GM23338 (cell line): ENCODE data around the gene GMPPA. TPM values are rescaled to one million over a fixed set of nuclear protein-coding genes. Genes with fewer than 3 reads are reported as not detected.

ENCODE experiments used
- CREB1 ChIP-seq: fragments of 250-450 bp; sonication (Bioruptor Pico); IDR thresholded peaks from 2 replicates; pipeline ENCODE4 v1.5.0; 2020; ENCODE audit warnings: low read depth, mild to moderate bottlenecking, moderate library complexity
- polyA plus RNA-seq: library from polyadenylated mRNA; unstranded; fragments of >200 nt; fragmentation: Nextera tagmentation; extraction: Ambion mirVana; gene quantifications from 2 replicates; pipeline ENCODE4 v1.2.1, GENCODE V29; 2016
- total RNA-seq: library from RNA; depleted of rRNA; stranded (reverse); fragments of >200 nt; shearing (Covaris generic); gene quantifications from 2 replicates; pipeline ENCODE4 v1.2.3, GENCODE V29; 2014
- TF ChIP-seq, protein P1 (sequence below): fragments of 250-450 bp; sonication (Bioruptor Pico); IDR thresholded peaks from 2 replicates; pipeline ENCODE4 v1.5.0; 2020; ENCODE audit warnings: mild to moderate bottlenecking, moderate library complexity
- TF ChIP-seq, protein P2 (sequence below): IDR thresholded peaks from one replicate; pipeline ENCODE4 v1.6.1; 2018; ENCODE audit warnings: antibody characterized with exemption; ENCODE audit not compliant: unreplicated experiment

Gene GMPPA
- total and polyA plus RNA-seq, 2 experiments from 2014 or later, result 27.0 to 33.8 TPM

DNA sequence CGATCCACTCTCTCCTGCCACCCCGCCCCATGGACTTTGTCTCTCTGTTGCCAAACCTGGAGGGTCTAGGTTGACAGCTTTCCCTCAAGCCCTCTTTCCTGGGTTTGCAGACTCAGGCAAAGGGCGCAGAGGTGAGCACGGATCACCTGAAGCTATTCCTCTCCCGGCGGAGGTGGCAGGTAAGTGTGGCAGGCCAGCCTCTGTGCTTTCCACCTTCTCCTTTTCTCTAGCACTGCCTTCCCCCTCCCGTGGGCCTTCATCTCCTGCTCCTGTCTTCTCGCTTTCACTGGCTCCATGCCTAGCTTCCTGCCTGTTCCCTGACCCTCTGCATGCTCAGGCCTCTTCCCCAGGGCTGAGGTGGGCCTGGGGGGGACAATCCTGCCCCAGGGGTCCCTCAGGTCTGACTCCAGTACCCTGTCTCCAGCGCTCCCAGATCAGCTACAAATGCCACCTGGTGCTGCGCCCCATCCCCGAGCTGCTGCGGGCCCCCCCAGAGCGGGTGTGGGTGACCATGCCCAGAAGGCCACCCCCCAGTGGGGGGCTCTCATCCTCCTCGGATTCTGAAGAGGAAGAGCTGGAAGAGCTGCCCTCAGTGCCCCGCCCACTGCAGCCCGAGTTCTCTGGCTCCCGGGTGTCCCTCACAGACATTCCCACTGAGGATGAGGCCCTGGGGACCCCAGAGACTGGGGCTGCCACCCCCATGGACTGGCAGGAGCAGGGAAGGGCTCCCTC is 15.9 kb upstream of the GMPPA start (continued):
- TF ChIP-seq, protein P1, sequence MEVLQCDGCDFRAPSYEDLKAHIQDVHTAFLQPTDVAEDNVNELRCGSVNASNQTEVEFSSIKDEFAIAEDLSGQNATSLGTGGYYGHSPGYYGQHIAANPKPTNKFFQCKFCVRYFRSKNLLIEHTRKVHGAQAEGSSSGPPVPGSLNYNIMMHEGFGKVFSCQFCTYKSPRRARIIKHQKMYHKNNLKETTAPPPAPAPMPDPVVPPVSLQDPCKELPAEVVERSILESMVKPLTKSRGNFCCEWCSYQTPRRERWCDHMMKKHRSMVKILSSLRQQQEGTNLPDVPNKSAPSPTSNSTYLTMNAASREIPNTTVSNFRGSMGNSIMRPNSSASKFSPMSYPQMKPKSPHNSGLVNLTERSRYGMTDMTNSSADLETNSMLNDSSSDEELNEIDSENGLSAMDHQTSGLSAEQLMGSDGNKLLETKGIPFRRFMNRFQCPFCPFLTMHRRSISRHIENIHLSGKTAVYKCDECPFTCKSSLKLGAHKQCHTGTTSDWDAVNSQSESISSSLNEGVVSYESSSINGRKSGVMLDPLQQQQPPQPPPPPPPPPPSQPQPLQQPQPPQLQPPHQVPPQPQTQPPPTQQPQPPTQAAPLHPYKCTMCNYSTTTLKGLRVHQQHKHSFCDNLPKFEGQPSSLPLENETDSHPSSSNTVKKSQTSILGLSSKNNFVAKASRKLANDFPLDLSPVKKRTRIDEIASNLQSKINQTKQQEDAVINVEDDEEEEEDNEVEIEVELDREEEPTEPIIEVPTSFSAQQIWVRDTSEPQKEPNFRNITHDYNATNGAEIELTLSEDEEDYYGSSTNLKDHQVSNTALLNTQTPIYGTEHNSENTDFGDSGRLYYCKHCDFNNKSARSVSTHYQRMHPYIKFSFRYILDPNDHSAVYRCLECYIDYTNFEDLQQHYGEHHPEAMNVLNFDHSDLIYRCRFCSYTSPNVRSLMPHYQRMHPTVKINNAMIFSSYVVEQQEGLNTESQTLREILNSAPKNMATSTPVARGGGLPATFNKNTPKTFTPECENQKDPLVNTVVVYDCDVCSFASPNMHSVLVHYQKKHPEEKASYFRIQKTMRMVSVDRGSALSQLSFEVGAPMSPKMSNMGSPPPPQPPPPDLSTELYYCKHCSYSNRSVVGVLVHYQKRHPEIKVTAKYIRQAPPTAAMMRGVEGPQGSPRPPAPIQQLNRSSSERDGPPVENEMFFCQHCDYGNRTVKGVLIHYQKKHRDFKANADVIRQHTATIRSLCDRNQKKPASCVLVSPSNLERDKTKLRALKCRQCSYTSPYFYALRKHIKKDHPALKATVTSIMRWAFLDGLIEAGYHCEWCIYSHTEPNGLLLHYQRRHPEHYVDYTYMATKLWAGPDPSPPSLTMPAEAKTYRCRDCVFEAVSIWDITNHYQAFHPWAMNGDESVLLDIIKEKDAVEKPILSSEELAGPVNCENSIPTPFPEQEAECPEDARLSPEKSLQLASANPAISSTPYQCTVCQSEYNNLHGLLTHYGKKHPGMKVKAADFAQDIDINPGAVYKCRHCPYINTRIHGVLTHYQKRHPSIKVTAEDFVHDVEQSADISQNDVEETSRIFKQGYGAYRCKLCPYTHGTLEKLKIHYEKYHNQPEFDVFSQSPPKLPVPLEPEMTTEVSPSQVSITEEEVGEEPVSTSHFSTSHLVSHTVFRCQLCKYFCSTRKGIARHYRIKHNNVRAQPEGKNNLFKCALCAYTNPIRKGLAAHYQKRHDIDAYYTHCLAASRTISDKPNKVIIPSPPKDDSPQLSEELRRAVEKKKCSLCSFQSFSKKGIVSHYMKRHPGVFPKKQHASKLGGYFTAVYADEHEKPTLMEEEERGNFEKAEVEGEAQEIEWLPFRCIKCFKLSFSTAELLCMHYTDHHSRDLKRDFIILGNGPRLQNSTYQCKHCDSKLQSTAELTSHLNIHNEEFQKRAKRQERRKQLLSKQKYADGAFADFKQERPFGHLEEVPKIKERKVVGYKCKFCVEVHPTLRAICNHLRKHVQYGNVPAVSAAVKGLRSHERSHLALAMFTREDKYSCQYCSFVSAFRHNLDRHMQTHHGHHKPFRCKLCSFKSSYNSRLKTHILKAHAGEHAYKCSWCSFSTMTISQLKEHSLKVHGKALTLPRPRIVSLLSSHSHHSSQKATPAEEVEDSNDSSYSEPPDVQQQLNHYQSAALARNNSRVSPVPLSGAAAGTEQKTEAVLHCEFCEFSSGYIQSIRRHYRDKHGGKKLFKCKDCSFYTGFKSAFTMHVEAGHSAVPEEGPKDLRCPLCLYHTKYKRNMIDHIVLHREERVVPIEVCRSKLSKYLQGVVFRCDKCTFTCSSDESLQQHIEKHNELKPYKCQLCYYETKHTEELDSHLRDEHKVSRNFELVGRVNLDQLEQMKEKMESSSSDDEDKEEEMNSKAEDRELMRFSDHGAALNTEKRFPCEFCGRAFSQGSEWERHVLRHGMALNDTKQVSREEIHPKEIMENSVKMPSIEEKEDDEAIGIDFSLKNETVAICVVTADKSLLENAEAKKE (CRISPR knock-in tag), result no peak
- TF ChIP-seq CREB1 (CRISPR knock-in tag), result no peak
- TF ChIP-seq, protein P2, sequence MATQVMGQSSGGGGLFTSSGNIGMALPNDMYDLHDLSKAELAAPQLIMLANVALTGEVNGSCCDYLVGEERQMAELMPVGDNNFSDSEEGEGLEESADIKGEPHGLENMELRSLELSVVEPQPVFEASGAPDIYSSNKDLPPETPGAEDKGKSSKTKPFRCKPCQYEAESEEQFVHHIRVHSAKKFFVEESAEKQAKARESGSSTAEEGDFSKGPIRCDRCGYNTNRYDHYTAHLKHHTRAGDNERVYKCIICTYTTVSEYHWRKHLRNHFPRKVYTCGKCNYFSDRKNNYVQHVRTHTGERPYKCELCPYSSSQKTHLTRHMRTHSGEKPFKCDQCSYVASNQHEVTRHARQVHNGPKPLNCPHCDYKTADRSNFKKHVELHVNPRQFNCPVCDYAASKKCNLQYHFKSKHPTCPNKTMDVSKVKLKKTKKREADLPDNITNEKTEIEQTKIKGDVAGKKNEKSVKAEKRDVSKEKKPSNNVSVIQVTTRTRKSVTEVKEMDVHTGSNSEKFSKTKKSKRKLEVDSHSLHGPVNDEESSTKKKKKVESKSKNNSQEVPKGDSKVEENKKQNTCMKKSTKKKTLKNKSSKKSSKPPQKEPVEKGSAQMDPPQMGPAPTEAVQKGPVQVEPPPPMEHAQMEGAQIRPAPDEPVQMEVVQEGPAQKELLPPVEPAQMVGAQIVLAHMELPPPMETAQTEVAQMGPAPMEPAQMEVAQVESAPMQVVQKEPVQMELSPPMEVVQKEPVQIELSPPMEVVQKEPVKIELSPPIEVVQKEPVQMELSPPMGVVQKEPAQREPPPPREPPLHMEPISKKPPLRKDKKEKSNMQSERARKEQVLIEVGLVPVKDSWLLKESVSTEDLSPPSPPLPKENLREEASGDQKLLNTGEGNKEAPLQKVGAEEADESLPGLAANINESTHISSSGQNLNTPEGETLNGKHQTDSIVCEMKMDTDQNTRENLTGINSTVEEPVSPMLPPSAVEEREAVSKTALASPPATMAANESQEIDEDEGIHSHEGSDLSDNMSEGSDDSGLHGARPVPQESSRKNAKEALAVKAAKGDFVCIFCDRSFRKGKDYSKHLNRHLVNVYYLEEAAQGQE, result no peak
